ENCODE measurements around the gene SLC26A11. TPM values are rescaled to one million over a fixed set of nuclear protein-coding genes. Genes with fewer than 3 reads are reported as not detected.

The SLC26A11 gene
- total RNA-seq, 4 donors from 2014 or later = 11.3 to 13.8 (median 12.7) TPM

DNA sequence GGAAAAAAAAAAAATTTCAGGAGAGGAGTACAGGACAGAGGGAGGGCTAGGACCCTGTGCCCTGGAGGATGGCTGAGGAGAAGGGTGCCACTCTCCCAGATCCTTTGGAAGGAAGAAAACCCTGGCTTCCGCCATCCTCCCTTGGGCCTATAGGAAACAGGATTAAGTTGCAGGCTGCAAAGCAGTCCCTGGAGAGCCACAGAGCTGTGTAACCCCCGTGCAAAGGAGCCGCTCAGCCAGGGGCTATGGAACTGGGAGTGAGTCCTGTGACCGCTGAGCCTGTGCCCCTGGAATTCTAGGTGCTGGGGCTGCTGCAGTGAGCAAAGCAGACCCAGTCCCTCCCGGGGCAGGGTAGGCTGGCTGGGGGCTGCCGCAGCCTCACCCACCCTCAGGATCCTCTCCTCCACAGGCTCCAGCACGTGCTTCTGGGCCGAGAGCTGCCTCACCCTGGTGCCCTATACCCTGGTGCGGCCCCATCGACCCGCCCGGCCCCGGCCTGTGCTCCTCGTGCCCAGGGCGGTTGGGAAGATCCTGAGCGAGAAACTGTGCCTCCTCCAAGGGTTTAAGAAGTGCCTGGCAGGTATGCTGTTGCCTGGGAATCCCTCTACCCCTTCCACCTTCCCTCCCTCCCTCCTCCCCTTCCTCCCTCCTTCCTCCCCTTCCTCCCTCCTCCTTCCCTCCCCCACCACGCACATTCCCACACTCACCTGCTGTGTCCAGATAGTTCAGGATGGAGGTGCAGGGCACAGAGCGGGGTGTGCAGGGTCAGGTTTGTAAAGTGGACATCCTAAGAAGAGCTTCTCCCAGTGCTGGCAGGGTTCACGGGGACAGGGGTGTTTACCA lies 15.4 kb upstream of the SLC26A11 start:
- Histone ChIP-seq H3K4me1 (no peaks in the 10 kb centered on the region), H3K36me3 (peaks cover 1 to 21% (median 19%) of the 10 kb centered on the region in 4 donors), H3K9me3 (no peaks in the 10 kb centered on the region), H3K4me3 (no peak overlapping the region), H3K27ac (replicated peaks in 1 of 4) (no peak overlapping the region), H3K27me3 (no peaks in the 10 kb centered on the region)
- WGBS = 82% methylated on average over 14 of the region's 19 CpGs
- intact Hi-C loops (cut with DNase I) = no loop called here
- DNase-seq (ENCODE audit: extremely low spot score) = no peak
- no peak for TF ChIP-seq POLR2AphosphoS5 (IDR thresholded peaks at IDR 0.05)
- TF ChIP-seq POLR2A (IDR thresholded peaks at IDR 0.05; ENCODE audit: low read depth) = no peak
- no peak for TF ChIP-seq EP300 (IDR thresholded peaks at IDR 0.05)
- TF ChIP-seq, protein P1, sequence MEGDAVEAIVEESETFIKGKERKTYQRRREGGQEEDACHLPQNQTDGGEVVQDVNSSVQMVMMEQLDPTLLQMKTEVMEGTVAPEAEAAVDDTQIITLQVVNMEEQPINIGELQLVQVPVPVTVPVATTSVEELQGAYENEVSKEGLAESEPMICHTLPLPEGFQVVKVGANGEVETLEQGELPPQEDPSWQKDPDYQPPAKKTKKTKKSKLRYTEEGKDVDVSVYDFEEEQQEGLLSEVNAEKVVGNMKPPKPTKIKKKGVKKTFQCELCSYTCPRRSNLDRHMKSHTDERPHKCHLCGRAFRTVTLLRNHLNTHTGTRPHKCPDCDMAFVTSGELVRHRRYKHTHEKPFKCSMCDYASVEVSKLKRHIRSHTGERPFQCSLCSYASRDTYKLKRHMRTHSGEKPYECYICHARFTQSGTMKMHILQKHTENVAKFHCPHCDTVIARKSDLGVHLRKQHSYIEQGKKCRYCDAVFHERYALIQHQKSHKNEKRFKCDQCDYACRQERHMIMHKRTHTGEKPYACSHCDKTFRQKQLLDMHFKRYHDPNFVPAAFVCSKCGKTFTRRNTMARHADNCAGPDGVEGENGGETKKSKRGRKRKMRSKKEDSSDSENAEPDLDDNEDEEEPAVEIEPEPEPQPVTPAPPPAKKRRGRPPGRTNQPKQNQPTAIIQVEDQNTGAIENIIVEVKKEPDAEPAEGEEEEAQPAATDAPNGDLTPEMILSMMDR (IDR thresholded peaks at IDR 0.05) = no peak

DNA sequence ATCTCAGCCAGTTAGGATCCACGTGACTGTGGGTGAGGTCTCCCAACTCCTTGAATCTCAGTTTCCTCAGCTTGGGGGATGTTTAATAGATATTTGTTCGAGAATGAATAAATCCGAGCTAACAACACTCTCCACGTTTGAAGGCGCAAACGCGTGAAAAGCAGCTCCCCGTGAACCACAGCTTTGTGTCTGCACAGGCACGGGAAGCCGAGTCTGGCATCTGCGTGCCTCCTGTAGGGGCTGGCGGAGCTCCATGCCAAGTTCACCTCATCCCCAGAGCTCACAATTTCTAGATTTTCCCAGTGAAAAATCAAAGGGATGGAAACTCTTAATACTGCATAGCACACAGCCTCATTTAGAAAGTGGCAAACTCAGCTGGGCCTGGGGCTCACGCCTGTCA lies 14.4 kb upstream of the SLC26A11 start:
- no peak for TF ChIP-seq EP300 (IDR thresholded peaks at IDR 0.05)
- WGBS = 94% methylated on average over 13 of the region's 13 CpGs
- DNase-seq (ENCODE audit: extremely low spot score) = no peak
- intact Hi-C loops (cut with DNase I) = no loop called here
- Histone ChIP-seq H3K27me3 (no peaks in the 10 kb centered on the region), H3K4me1 (no peaks in the 10 kb centered on the region), H3K27ac (replicated peaks in 1 of 4) (no peak overlapping the region), H3K36me3 (peaks cover 11 to 30% (median 28%) of the 10 kb centered on the region in 4 donors), H3K4me3 (no peak overlapping the region), H3K9me3 (no peaks in the 10 kb centered on the region)

DNA sequence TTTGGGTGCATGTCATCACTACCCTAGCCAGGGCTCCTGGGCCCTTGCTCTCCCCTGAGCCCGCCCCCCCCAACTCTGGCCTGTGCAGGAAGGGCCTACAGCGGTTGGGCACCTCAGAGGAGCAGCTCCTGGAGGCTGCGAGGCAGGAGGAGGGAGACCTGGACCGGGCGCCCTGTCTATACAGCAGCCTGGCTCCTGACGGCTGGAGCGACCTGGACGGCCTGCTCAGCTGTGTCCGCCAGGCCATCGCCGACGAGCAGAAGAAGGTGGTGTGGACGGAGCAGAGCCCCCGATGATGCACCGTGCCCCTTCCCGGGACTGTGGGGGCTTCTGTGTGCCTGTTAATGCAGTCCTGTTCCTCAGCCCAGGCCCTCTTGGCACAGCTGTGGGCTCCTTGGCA lies 12.2 kb upstream of the SLC26A11 start:
- no peaks in the 10 kb centered on the region for H3K27me3 ChIP-seq
- peaks cover 22 to 52% (median 49%) of the 10 kb centered on the region in 4 donors for H3K36me3 ChIP-seq
- H3K4me3 ChIP-seq = no peak overlapping the region
- H3K9me3 ChIP-seq = no peaks in the 10 kb centered on the region
- no peak overlapping the region for H3K27ac ChIP-seq (replicated peaks in 1 of 4)
- H3K4me1 ChIP-seq = no peaks in the 10 kb centered on the region
- no peak for DNase-seq (ENCODE audit: extremely low spot score)
- TF ChIP-seq EP300 (IDR thresholded peaks at IDR 0.05) = no peak
- no peak for TF ChIP-seq POLR2AphosphoS5 (IDR thresholded peaks at IDR 0.05)
- no peak for TF ChIP-seq POLR2A (IDR thresholded peaks at IDR 0.05; ENCODE audit: low read depth)
- TF ChIP-seq, protein P1 (IDR thresholded peaks at IDR 0.05) = no peak
- WGBS = 95% methylated on average over 13 of the region's 16 CpGs
- intact Hi-C loops (cut with DNase I) = no loop called here

DNA sequence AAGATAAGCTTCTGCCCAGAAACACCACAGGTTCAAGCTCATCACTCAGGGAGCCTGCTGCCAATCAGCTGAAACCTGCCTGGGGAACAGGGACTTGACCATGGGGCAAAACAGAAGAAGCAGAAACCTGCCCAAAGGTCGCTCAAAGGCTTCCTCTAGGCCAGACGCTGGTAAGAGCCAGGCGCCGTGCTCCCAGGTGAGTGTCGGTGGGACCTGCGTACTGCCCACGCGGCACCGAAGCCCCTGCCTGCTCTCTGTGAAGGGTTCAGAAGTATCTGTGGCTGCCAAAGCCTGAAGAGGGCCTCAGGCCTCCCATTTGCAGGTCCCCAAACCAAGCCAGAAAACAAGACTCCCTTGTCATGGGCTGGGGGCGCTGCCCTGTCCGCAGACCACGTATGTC lies 10.5 kb upstream of the SLC26A11 start:
- no peak for DNase-seq (ENCODE audit: extremely low spot score)
- 94% methylated on average over 10 of the region's 12 CpGs for WGBS
- no peaks in the 10 kb centered on the region for H3K4me1 ChIP-seq
- H3K27ac ChIP-seq (replicated peaks in 1 of 4) = no peak overlapping the region
- H3K36me3 ChIP-seq = peaks cover 26 to 69% (median 67%) of the 10 kb centered on the region in 4 donors
- no peaks in the 10 kb centered on the region for H3K9me3 ChIP-seq
- no peak for TF ChIP-seq POLR2AphosphoS5 (IDR thresholded peaks at IDR 0.05)
- TF ChIP-seq EP300 (IDR thresholded peaks at IDR 0.05) = no peak
- TF ChIP-seq, protein P1 (IDR thresholded peaks at IDR 0.05) = no peak
- TF ChIP-seq POLR2A (IDR thresholded peaks at IDR 0.05; ENCODE audit: low read depth) = no peak
- no peak overlapping the region for H3K4me3 ChIP-seq
- intact Hi-C loops (cut with DNase I) = no loop called here
- H3K27me3 ChIP-seq = no peaks in the 10 kb centered on the region

DNA sequence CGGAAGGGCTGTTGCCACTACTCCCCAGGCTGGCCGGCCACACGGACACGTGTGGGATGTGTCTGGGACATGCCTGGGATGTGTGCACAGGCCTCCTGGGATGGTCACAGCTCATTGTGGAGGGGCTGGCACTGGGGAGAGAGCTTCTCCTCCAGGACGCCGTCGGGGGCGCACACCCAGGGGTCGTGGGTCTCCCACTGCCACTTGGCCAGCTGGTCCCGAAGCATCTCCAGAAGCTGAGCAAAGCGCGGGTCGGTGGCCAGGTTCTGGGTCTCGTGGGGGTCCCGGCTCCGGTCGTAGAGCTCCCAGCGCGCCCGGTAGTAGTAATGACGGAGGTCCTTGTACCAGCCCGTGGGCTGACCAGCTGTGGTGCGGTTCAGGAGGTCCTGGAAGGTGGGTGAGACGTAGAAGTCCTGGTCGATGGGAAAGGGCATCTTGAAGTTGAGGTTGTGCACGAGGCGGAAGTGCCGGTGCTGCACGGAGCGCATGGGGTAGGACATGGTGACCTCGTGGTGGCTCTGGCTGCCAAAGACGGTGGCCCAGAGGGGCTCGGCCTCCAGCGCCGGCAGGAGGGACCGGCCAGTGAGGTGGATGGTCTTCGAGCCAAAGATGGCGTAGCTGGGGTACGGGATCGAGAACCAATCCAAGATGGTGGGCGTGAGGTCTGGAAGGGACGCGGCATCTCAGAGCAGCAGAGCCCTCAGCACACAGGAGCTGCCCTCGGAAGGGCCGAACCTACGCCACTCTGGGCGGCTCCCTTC lies 9.7 kb upstream of the SLC26A11 start:
- no peaks in the 10 kb centered on the region for H3K4me1 ChIP-seq
- no peak overlapping the region for H3K4me3 ChIP-seq
- no peaks in the 10 kb centered on the region for H3K27me3 ChIP-seq
- H3K9me3 ChIP-seq = no peaks in the 10 kb centered on the region
- no peak for DNase-seq (ENCODE audit: extremely low spot score)
- peaks cover 31 to 76% (median 74%) of the 10 kb centered on the region in 4 donors for H3K36me3 ChIP-seq
- TF ChIP-seq, protein P1 (IDR thresholded peaks at IDR 0.05) = no peak
- TF ChIP-seq POLR2AphosphoS5 (IDR thresholded peaks at IDR 0.05) = no peak
- TF ChIP-seq POLR2A (IDR thresholded peaks at IDR 0.05; ENCODE audit: low read depth) = no peak
- TF ChIP-seq EP300 (IDR thresholded peaks at IDR 0.05) = no peak
- WGBS = 96% methylated on average over 44 of the region's 47 CpGs
- intact Hi-C loops (cut with DNase I) = no loop called here
- H3K27ac ChIP-seq (replicated peaks in 1 of 4) = no peak overlapping the region

All from esophagus muscularis mucosa (tissue), 4 donors.